GM12864 (cell line): Measurements from ENCODE around the gene PPP1CC.
"Not testable (repeated sequence)": the region's sequence is repeated elsewhere in the genome, so short reads cannot be mapped to it uniquely, and the experiment has no call there.

Experiments
- DNase-seq: peaks from one replicate; pipeline ENCODE4 v3.0.0-alpha.2; 2011; ENCODE audit warnings: low read depth
- H3K4me3 ChIP-seq: 2 replicates; pipeline ENCODE4 v1.5.1; 2011; ENCODE audit warnings: mild to moderate bottlenecking, low read depth, low read length, control low read depth
- TF ChIP-seq, protein P1 (sequence below): IDR thresholded peaks from 2 replicates; pipeline ENCODE4 v1.5.1; 2011; ENCODE audit warnings: low read depth, mild to moderate bottlenecking, moderate library complexity, low read length, control low read depth, inconsistent platforms; ENCODE audit errors: missing control alignments

Gene PPP1CC

DNA sequence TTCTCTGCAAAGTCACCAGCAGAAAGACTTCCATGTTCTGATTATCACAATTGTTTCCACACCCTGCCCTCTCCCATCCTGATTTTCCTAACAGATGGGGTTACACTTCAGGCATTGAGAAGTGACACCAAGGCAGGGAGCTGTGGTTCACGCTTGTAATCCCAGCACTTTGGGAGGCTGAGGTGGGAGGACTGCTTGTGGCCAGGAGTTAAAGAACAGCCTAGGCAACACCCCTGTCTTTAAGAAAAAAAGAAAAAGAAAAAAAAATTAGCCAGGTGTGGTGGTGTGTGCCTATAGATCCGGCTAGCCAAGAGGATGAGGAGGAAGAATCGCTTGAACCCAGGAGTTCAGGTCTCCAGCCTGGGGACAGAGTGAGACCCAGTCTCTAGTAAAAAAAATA lies 5.2 kb downstream of the PPP1CC start:
- TF ChIP-seq, protein P1, sequence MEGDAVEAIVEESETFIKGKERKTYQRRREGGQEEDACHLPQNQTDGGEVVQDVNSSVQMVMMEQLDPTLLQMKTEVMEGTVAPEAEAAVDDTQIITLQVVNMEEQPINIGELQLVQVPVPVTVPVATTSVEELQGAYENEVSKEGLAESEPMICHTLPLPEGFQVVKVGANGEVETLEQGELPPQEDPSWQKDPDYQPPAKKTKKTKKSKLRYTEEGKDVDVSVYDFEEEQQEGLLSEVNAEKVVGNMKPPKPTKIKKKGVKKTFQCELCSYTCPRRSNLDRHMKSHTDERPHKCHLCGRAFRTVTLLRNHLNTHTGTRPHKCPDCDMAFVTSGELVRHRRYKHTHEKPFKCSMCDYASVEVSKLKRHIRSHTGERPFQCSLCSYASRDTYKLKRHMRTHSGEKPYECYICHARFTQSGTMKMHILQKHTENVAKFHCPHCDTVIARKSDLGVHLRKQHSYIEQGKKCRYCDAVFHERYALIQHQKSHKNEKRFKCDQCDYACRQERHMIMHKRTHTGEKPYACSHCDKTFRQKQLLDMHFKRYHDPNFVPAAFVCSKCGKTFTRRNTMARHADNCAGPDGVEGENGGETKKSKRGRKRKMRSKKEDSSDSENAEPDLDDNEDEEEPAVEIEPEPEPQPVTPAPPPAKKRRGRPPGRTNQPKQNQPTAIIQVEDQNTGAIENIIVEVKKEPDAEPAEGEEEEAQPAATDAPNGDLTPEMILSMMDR: no peak
- no peak for DNase-seq
- no peak overlapping the region for H3K4me3 ChIP-seq

DNA sequence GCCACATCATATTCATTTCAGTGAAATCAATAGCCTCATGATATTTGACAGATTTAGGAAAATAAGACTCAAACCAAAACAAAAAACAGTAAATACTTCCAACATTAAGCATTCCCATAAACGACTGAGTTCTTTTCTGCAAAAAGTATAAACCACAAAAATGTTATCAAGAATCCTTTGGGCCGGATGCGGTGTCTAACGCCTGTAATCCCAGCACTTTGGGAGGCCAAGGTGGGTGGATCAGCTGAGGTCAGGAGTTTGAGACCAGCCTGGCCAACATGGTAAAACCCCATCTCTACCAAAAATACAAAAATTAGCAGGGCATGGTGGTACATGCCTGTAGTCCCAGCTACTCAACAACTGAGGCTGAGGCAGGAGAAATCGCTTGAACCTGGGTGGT lies 5.7 kb downstream of the PPP1CC start:
- not testable (repeated sequence) for DNase-seq

DNA sequence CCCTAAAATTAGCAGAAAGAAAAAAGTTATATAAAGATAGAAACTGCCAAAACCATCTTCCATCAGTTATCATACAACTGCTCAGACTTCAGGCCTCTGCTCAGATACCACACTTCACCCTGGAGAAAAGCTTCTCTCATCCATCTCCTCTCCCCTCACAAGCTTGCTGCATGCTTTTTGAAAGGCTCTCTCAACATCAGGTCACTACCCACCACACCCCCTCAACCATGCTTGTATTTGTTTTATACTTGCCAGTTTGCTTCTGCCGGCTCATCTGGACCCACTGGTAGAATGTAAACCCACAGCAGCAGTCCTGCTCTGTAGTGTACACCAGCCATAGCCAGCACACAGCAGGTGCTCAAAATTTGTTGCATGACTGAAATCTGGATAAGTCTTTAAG lies 8.8 kb downstream of the PPP1CC start:
- TF ChIP-seq, protein P1: no peak
- H3K4me3 ChIP-seq: no peak overlapping the region
- no peak for DNase-seq

More for the DNA sequence above, 5.7 kb downstream of the PPP1CC start:
- H3K4me3 ChIP-seq: not testable (repeated sequence)

DNA sequence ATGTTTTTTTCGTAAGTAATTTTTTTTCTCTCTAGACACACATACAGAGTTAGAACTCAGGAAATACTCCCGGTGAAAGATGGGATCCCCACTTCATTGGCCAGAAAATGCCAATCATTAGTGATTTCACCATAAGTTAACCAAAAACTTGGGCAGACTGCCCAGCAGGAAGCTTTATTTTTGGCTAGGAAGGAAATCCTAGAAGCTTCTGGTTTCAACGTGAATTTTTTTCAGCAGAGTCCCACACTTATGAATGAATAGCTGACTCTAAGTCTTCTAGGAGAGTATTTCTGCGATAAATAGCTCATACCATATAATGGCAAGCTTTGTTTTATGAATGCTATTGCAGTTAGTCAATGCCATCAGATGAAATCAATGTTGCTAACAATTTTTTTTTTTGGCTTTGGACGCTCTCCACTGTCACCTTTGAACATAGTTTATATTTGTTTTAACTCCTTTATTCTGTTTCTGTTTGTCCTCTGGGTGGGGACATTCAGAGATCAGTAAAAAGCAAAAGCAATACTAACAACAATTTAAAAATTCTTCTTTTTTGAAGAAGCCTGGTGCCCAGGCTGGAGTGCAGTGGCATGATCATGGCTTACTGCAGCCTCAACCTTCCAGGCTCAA lies 9.5 kb downstream of the PPP1CC start:
- no peak overlapping the region for H3K4me3 ChIP-seq
- DNase-seq: no peak
- TF ChIP-seq, protein P1: no peak

DNA sequence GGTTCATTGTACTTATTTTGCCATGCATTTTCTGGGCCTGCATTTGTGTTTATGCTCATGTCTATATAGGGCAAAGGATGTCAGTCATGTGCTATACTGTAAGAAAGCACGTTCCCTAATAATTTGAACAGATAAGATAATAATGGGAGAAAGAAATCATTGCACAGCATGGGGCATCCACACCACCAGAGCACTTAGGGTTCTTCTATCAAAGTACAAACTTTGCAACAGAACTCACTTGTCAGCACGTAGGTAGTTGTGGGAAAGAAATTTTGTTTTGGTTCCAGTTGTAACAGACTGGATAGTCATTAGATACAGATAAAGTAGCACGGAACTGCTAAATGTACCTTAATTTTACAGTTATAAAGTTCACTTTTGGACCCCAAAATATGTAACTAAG lies 10.1 kb downstream of the PPP1CC start:
- DNase-seq: no peak
- no peak overlapping the region for H3K4me3 ChIP-seq
- TF ChIP-seq, protein P1: no peak

DNA sequence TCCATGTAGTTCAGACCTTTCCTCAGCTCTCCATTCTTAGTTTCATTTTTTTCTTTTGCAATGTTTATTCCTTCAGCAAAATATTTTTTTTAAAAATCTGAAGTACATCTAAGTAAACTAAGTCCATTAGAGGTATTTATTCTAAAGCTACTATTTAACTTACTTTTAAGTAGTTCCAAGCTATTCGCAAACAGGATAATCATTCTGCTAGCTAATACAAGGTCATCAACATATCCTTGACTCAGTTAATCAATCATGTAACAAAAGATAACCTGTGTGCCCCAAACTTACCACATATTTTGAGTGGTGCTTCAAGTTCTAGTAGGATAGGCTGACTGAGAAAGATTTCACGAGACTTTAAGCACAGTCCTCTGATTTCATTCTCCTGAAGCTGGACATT lies 11.2 kb downstream of the PPP1CC start:
- DNase-seq: no peak
- TF ChIP-seq, protein P1: no peak
- no peak overlapping the region for H3K4me3 ChIP-seq

DNA sequence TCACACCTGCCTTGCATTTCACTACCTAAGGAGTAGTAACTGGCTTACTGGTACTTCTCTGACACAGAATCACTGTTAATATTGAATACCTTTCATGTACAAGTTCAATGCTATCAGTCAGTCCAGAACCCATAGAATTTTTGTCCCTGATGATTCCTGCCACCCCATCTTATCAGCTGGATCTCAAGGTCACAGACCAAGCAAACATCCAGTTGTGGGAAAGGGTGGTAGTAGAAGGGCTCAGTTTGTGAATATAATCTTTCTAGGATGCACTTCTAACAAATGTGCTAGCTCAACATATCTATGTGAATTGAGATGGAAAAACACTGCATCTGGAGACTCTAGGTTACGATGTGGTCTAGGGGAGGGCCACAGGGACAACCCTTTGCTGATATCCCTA lies 14.1 kb downstream of the PPP1CC start:
- TF ChIP-seq, protein P1: no peak
- DNase-seq: no peak
- no peak overlapping the region for H3K4me3 ChIP-seq
